Stomach smooth muscle (tissue), 2 donors: Measurements from ENCODE around the gene AIP.

Source experiments
- H3K27ac ChIP-seq: one replicate; pipeline ENCODE4 v1.7.0; 2013; ENCODE audit warnings: mild to moderate bottlenecking, low read length, inconsistent platforms
- H3K27me3 ChIP-seq, 2 donors: one replicate each; pipeline ENCODE4 v1.7.0; 2013; ENCODE audit warnings: low read length in 2 of 2; ENCODE audit not compliant: insufficient read depth in 2 of 2, control insufficient read depth in 1 of 2
- H3K36me3 ChIP-seq, 2 donors: one replicate each; pipeline ENCODE4 v1.7.0; 2013; ENCODE audit warnings: low read length in 2 of 2; ENCODE audit not compliant: control insufficient read depth in 2 of 2, insufficient read depth in 2 of 2
- H3K4me1 ChIP-seq: one replicate; pipeline ENCODE4 v1.7.0; 2013; ENCODE audit warnings: low read length; ENCODE audit not compliant: control insufficient read depth, insufficient read depth
- H3K4me3 ChIP-seq, 2 donors: one replicate each; pipeline ENCODE4 v1.7.0; 2013; ENCODE audit warnings: low read length in 2 of 2
- H3K9ac ChIP-seq, 2 donors: one replicate each; pipeline ENCODE4 v1.7.0; 2013; ENCODE audit warnings: low read length in 2 of 2, mild to moderate bottlenecking in 1 of 2
- H3K9me3 ChIP-seq, 2 donors: one replicate each; pipeline ENCODE4 v1.7.0; 2013; ENCODE audit warnings: low read length in 2 of 2; ENCODE audit not compliant: control insufficient read depth in 2 of 2
- donor health status: healthy.
- donor health status: Pancreatic carcinoma.

The AIP gene

GRCh38 chr11:67503119-67504004 lies 20.5 kb downstream of the AIP start:
- peaks cover 7 to 29% of the 10 kb centered on the region in 2 donors for H3K27me3 ChIP-seq
- H3K36me3 ChIP-seq = peaks cover 0 to 2% of the 10 kb centered on the region in 2 donors
- peaks cover 39% of the 10 kb centered on the region for H3K4me1 ChIP-seq
- peak overlapping the region in 1 of 2 donors; percentile 71 for H3K4me3 ChIP-seq
- no peaks in the 10 kb centered on the region for H3K9me3 ChIP-seq
- peak overlapping the region in 1 of 2 donors; percentile 28 for H3K9ac ChIP-seq
- no peak overlapping the region for H3K27ac ChIP-seq

DNA sequence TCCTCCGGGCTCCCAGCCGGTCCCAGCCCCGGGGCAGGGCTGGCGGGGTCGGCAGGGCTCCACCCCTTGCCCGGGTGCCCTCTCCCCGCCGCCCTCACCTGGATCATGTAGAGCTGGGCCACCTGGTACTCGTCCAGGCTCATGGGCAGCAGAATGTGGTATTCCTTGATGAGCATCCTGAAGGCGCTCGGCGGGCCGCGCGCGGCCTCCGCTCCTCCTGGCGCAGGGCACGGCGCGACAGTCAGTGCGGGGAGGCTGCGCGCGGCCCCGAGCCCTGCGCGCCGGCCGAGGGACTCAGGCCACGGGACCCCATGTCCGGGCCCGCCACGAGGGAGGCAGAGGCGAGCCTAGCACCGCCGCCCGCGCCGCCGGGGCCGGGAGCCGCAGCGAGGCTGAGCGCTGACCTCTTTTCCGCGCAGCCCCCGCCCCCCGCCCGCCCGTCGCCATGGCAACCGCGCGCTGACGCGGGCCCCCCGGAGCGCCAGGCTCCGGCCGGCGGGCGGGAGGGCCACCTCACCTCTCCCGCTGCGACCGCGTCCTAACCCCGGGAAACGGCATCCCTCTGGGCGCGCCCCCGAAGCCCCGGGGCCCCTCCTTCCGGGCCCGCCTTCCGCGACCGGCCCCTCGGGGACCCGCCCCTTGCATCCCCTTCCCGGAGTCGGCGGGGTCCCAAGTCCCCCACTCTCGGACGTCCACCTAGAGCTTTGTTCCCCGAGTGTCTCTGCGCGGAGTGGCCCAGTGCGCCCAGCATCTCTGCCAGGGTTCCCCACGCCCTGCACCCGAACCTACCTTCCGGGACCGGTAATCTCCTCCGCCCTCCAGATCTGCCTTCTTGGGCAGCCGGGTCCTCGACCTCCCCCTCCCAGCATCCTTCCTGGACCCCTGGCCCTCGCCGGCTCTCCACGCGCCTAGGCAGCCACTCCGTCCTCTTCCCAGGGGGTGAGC lies 21.5 kb downstream of the AIP start:
- H3K27me3 ChIP-seq = peaks cover 7 to 29% of the 10 kb centered on the region in 2 donors
- peaks cover 45% of the 10 kb centered on the region for H3K4me1 ChIP-seq
- H3K36me3 ChIP-seq = no peaks in the 10 kb centered on the region
- H3K4me3 ChIP-seq = peak overlapping the region; percentile 55 to 71
- no peaks in the 10 kb centered on the region for H3K9me3 ChIP-seq
- no peak overlapping the region for H3K27ac ChIP-seq
- peak overlapping the region; percentile 28 to 62 for H3K9ac ChIP-seq

DNA sequence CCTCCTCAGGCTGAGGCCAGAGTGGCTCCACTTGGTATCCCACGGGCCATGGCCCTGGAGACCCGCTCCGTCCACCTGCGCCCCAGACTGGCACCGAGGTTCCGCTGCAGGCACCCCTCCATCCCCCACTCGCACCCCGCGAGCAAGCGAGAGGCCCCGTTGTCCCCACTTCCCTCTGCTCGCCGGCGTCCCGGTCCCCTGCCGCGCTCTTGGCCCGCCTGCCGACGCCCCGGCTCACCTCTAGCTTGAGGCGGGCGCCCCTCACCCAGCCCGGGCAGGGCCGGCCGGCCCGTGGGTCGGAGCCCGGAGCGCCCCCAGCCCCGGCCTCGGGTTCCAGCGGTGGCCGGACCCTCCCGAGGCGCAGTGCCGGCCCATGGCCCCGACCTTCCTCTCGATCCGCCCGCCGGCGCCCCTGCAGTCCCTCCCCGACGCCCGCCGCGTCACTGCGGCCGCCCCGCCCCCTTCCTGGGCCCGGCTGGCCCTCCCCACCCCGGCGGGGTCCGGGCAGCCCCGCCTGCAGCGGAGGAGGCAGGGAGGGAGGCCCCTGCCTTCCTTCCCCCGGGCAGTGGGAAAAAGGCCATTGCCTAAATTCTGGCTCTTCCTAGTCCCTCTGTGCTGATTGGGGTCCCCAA lies 22.2 kb downstream of the AIP start, which contains the start of gene PITPNM1:
PITPNM1 (minus strand) TSS at position 414 of the 632 bp plus-strand sequence. CDS start 1,183 bp downstream, outside the sequence.
- Histone ChIP-seq H3K9ac (peak within 1 kb of the TSS; percentile 30 to 62), H3K27ac (peak within 1 kb of the TSS; percentile 76), H3K36me3 (no peaks in the 10 kb centered on the region), H3K27me3 (peaks cover 7 to 29% of the 10 kb centered on the region in 2 donors), H3K4me3 (peak within 1 kb of the TSS; percentile 55 to 71), H3K4me1 (peaks cover 45% of the 10 kb centered on the region), H3K9me3 (no peaks in the 10 kb centered on the region)

- peaks cover 45% of the 10 kb centered on the region for H3K4me1 ChIP-seq
- H3K27ac ChIP-seq = peak overlapping the region; percentile 76
- no peaks in the 10 kb centered on the region for H3K9me3 ChIP-seq
- H3K4me3 ChIP-seq = peak overlapping the region in 1 of 2 donors; percentile 71
- no peaks in the 10 kb centered on the region for H3K36me3 ChIP-seq
- H3K9ac ChIP-seq = peak overlapping the region; percentile 30 to 47
- peaks cover 7 to 29% of the 10 kb centered on the region in 2 donors for H3K27me3 ChIP-seq
Measured at GRCh38 chr11:67505605-67506396, 23.0 kb downstream of the AIP start.

GRCh38 chr11:67506426-67507051 lies 23.7 kb downstream of the AIP start:
- H3K36me3 ChIP-seq = no peaks in the 10 kb centered on the region
- H3K27ac ChIP-seq = peak overlapping the region; percentile 76
- H3K9ac ChIP-seq = peak overlapping the region; percentile 13 to 21
- H3K27me3 ChIP-seq = peaks cover 7 to 29% of the 10 kb centered on the region in 2 donors
- no peaks in the 10 kb centered on the region for H3K9me3 ChIP-seq
- H3K4me3 ChIP-seq = peak overlapping the region in 1 of 2 donors; percentile 71
- peaks cover 45% of the 10 kb centered on the region for H3K4me1 ChIP-seq

GRCh38 chr11:67507242-67507863 lies 24.5 kb downstream of the AIP start:
- H3K9ac ChIP-seq = peak overlapping the region; percentile 45 to 74
- H3K27ac ChIP-seq = peak overlapping the region; percentile 97
- H3K4me3 ChIP-seq = peak overlapping the region; percentile 73 to 86
- no peaks in the 10 kb centered on the region for H3K36me3 ChIP-seq
- H3K27me3 ChIP-seq = peaks cover 5 to 24% of the 10 kb centered on the region in 2 donors
- H3K4me1 ChIP-seq = peaks cover 45% of the 10 kb centered on the region
- no peaks in the 10 kb centered on the region for H3K9me3 ChIP-seq

GRCh38 chr11:67507864-67508485 lies 25.1 kb downstream of the AIP start, which contains the start of gene CDK2AP2:
TSS of gene CDK2AP2 (minus strand) at chr11:67508162. CDS start at chr11:67508082, 80 bp downstream.
- H3K27ac ChIP-seq = peak within 1 kb of the TSS; percentile 97
- H3K4me3 ChIP-seq = peak within 1 kb of the TSS; percentile 83 to 86
- no peaks in the 10 kb centered on the region for H3K9me3 ChIP-seq
- H3K36me3 ChIP-seq = no peaks in the 10 kb centered on the region
- H3K9ac ChIP-seq = peak within 1 kb of the TSS; percentile 85 to 93
- H3K27me3 ChIP-seq = peaks cover under 1 to 18% of the 10 kb centered on the region in 2 donors
- peaks cover 45% of the 10 kb centered on the region for H3K4me1 ChIP-seq

DNA sequence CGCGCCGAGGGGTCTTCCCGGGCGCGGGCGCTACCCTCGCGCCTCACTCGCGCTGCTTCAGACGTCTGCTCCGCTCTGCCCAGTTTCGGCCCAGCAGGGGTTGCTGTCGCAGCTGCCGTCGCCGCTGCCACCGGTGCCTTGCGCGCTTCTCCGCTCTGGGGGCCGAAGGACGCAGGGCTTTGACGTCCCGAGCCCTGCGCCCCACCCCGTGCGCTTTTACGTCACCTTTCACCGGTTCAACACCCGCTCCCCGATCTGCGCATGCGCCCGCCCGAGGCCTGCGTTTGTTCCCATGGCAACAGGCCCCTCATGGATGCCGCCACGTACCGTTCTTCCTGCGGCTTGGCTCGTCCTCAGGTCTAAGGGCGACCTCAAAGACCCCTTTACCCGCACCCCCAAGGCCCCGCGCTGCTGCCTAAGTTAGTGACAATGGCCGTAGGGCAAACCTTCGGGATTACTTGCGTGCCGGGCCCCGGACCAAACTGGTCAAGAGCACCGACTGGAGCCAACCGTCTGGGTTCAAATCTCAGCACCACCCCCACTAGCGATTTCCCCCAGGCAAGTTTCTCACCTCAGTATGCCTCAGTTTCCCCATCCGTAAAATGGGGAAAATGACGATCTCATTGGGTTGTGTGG lies 25.8 kb downstream of the AIP start:
- Histone ChIP-seq H3K36me3 (no peaks in the 10 kb centered on the region), H3K4me3 (peak overlapping the region; percentile 83 to 86), H3K4me1 (peaks cover 44% of the 10 kb centered on the region), H3K9me3 (no peaks in the 10 kb centered on the region), H3K27me3 (peaks cover 0 to 12% of the 10 kb centered on the region in 2 donors), H3K9ac (peak overlapping the region; percentile 85 to 93), H3K27ac (peak overlapping the region; percentile 97)
